Testis (tissue), 3 donors: ENCODE measurements around the gene RAMACL. TPM values are rescaled to one million over a fixed set of nuclear protein-coding genes. Genes with fewer than 3 reads are reported as not detected.

Experiments
- DNase-seq: peaks from one replicate; pipeline ENCODE4 v3.0.0-alpha.2; 2019
- H3K27ac ChIP-seq, 2 donors: fragments of 200-600 bp; sonication (generic); one replicate each; pipeline ENCODE4 v1.5.1; 2019
- H3K27me3 ChIP-seq: fragments of 200-600 bp; sonication (generic); one replicate; pipeline ENCODE4 v1.5.1; 2019
- H3K36me3 ChIP-seq: fragments of 200-600 bp; sonication (generic); one replicate; pipeline ENCODE4 v1.5.1; 2017; ENCODE audit warnings: low read depth; ENCODE audit errors: missing control alignments
- H3K4me1 ChIP-seq: fragments of 200-600 bp; sonication (generic); one replicate; pipeline ENCODE4 v1.5.1; 2019
- H3K4me3 ChIP-seq, 2 donors: fragments of 200-600 bp; sonication (generic); one replicate each; pipeline ENCODE4 v1.5.1; 2017 to 2019
- H3K9me3 ChIP-seq: fragments of 200-600 bp; sonication (generic); one replicate; pipeline ENCODE4 v1.5.1; 2017
- POLR2A ChIP-seq: fragments of 450-650 bp; IDR thresholded peaks from one replicate; pipeline ENCODE4 v1.6.1; 2017; ENCODE audit warnings: antibody characterized with exemption, mild to moderate bottlenecking, moderate library complexity
- WGBS, 2 donors: methylation state at CpG; one replicate each; pipeline ENCODE4 v1.1.5; 2018; 5-methylcytosine and 5-hydroxymethylcytosine counted together
- intact Hi-C: fragments of 100-400 bp; cut with DNase I; formaldehyde crosslinking; loops from one replicate; pipeline ENCODE4 v1.15.1; 2023; ENCODE audit warnings: low total_unique reads
- polyA plus RNA-seq: library from polyadenylated mRNA; stranded (reverse); fragments of 350-450 nt; fragmentation: Illumina TruSeq; extraction: RNeasy Lipid Tissue Mini Kit (QIAGEN cat#74804); gene quantifications from one replicate; pipeline ENCODE4 v1.2.3, GENCODE V29; 2014; ENCODE audit warnings: low read depth, low replicate concordance; ENCODE audit not compliant: insufficient read depth
- total RNA-seq, 2 donors: library from RNA; depleted of rRNA; stranded (reverse); fragments of >200 nt; gene quantifications; one replicate each; pipeline ENCODE4 v1.2.3, GENCODE V29; 2016
- TF ChIP-seq, protein P1 (sequence below), 3 experiments: fragments of 450-650 bp in 2 of 3; fragments of 200-600 bp in 1 of 3; sonication (generic) in 1 of 3; IDR thresholded peaks; one replicate each; pipeline ENCODE4 v1.5.1; 2016 to 2019; ENCODE audit warnings: antibody characterized with exemption in 3 of 3, mild to moderate bottlenecking in 2 of 3, moderate library complexity in 1 of 3

The RAMACL gene
- total and polyA plus RNA-seq, 3 donors from 2014 or later = 1.7 to 1.9 TPM; not detected in 1

DNA sequence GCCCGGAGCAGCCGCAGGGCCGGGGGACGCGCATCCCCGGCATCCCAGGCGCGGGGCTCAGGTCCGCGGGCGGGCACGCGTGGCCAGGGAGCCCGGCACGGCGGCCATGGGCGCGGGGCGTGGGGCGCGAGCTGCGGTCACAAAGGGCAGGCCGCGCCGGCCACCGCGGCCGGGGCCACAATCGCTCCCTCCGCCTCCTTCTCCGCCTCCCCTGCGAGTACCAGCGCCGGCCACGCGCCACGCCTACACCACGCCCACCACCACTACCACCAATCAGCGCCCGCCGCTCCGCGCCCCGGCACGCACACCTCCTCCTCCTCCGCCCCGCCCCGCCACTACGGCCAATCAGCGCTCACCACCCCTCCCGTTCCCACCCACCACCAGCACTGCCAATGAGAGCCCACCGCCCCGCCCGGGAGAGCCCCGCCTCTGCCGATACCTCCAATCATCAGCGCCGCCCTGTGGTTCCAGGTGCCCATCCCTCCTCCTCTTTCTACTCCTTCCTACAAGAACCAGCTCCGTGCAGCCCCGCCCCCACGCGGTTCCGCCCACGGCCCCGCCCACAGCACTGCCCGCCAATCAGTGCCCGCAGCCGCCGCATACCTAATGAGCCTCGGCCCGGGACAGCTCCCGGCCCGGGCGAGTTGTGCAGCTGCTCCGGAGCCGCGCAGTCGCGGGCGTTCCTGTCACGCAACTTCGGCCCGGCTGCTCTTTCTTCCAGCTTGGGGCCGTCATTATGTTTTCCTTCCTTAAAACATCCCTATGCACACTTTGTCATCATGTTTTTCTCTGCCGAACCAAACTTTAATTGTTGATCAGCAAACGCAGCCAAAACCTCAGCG lies 40.8 kb upstream of the RAMACL start, which contains the start of gene RPS6KA2:
Gene RPS6KA2 (minus strand): TSS at position 219 of the 842 bp plus-strand sequence. CDS start 232 bp downstream, outside the sequence.
- Histone ChIP-seq H3K27ac (peak within 1 kb of the TSS; percentile 42 to 80), H3K36me3 (no peaks in the 10 kb centered on the region), H3K4me3 (peak within 1 kb of the TSS; percentile 70 to 84), H3K9me3 (no peaks in the 10 kb centered on the region), H3K4me1 (peaks cover 16% of the 10 kb centered on the region), H3K27me3 (no peaks in the 10 kb centered on the region)
- intact Hi-C loops = no loop called here
- TF ChIP-seq, protein P1, sequence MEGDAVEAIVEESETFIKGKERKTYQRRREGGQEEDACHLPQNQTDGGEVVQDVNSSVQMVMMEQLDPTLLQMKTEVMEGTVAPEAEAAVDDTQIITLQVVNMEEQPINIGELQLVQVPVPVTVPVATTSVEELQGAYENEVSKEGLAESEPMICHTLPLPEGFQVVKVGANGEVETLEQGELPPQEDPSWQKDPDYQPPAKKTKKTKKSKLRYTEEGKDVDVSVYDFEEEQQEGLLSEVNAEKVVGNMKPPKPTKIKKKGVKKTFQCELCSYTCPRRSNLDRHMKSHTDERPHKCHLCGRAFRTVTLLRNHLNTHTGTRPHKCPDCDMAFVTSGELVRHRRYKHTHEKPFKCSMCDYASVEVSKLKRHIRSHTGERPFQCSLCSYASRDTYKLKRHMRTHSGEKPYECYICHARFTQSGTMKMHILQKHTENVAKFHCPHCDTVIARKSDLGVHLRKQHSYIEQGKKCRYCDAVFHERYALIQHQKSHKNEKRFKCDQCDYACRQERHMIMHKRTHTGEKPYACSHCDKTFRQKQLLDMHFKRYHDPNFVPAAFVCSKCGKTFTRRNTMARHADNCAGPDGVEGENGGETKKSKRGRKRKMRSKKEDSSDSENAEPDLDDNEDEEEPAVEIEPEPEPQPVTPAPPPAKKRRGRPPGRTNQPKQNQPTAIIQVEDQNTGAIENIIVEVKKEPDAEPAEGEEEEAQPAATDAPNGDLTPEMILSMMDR (IDR thresholded peaks at IDR 0.05) = no peak
- no peak for TF ChIP-seq POLR2A
- WGBS, 2 donors = 1 to 2% methylated on average over 32 to 56 of the region's 87 CpGs
- DNase-seq = peak; percentile 100

DNA sequence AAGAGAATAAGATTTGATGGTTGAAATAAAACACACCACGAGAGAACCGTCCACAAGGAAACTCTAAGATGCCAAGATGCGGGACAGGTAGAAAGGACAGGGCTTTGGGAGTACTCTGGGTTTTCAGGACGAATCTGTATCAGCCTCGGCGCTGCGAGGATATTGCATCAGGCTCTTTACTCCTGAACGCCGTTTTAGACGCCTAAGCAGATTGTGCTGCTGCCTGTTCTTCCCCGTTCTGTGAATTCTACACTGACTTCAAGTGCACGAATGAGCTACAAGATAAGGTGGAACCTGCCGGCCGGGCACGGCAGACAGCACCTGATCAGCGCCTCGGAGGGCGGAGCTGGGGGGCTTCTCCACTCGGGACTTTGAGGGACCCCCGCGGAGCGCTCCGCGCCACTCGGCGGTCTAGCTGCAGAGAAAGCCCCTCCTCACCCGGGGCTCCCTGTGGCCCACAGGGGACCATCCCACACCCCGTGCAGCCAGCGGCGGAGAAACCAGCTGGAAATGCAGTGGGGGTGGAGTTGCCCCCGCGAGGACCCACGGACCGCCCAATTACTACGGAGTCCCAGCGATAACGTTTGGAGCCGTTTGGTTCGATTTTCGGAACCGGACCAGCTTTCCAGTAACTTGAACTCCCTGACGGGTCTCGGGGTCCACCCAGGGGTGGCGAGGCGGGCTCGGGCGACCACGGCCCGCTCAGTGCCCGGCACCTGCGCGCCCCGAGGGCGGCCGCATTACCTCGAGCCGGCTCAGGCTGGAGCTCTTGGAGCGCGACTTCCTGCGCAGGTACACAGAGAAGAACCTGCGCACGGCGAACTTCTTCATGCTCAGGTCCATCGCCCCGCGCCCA lies 39.9 kb upstream of the RAMACL start:
- Histone ChIP-seq H3K9me3 (no peaks in the 10 kb centered on the region), H3K4me1 (peaks cover 16% of the 10 kb centered on the region), H3K27me3 (no peaks in the 10 kb centered on the region), H3K27ac (peak overlapping the region; percentile 21 to 46), H3K36me3 (no peaks in the 10 kb centered on the region), H3K4me3 (peak overlapping the region; percentile 70 to 84)
- intact Hi-C loops = no loop called here
- DNase-seq = peak; percentile 36
- 4 to 8% methylated on average over 20 to 51 of the region's 66 CpGs for WGBS, 2 donors
- TF ChIP-seq, protein P1 (IDR thresholded peaks at IDR 0.05) = no peak
- TF ChIP-seq POLR2A = no peak

DNA sequence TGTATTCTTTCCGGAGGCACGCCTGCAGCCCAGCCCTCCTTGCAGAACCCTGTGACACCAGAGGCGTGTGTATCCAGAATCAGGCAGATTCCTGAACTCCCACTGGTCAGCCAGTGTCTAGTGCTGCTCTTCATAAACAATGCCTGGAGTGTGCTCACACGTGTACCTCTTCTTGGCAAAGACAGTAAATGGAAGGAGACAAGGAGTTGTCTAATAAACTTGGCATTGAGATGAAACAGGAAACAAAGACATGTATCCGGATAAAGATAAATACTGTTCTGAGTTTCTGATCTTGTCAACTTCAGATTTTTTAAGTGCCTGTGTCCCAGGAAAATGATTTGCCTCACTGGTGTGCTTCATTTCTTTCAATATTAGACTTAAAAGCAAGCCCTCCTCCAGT lies 38.9 kb upstream of the RAMACL start:
- Histone ChIP-seq H3K4me3 (no peak overlapping the region), H3K27me3 (no peaks in the 10 kb centered on the region), H3K9me3 (no peaks in the 10 kb centered on the region), H3K27ac (no peak overlapping the region), H3K4me1 (peaks cover 21% of the 10 kb centered on the region), H3K36me3 (no peaks in the 10 kb centered on the region)
- intact Hi-C loops = no loop called here
- DNase-seq = peak; percentile 57
- TF ChIP-seq, protein P1 (IDR thresholded peaks at IDR 0.05) = no peak
- TF ChIP-seq POLR2A = no peak
- 34 to 38% methylated on average over 5 of the region's 5 CpGs for WGBS, 2 donors

DNA sequence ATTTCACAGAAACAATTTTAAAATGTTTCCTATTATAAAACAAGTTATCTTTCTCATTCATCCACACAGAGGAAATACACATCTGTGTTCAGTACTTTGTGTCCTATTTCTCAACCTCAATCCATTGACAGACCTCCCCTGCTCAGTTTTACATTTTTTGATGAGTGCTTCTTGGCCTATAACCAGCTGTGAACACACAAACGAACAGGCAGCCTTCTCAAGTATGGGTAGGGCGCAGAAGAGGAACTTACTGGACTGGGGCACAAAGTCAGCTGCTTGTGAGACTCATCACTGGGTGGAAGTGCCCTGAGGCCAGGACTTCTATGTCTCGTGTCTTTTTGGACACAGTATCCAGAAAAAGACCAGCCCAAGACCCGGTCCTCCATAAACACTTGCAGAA lies 37.8 kb upstream of the RAMACL start:
- no peak overlapping the region for H3K27ac ChIP-seq
- no peaks in the 10 kb centered on the region for H3K36me3 ChIP-seq
- intact Hi-C loops = no loop called here
- no peaks in the 10 kb centered on the region for H3K9me3 ChIP-seq
- no peaks in the 10 kb centered on the region for H3K27me3 ChIP-seq
- peaks cover 29% of the 10 kb centered on the region for H3K4me1 ChIP-seq
- no peak for TF ChIP-seq POLR2A
- TF ChIP-seq, protein P1 (IDR thresholded peaks at IDR 0.05) = no peak
- 60 to 74% methylated on average over 4 of the region's 4 CpGs for WGBS, 2 donors
- H3K4me3 ChIP-seq = no peak overlapping the region
- no peak for DNase-seq
